ENCODE measurements around the gene PCDH12. TPM values are rescaled to one million over a fixed set of nuclear protein-coding genes. Genes with fewer than 3 reads are reported as not detected.

PCDH12 gene
- total RNA-seq, 1 experiment from 2014 or later, result 0.02 TPM

- no peak for TF ChIP-seq MAX (IDR thresholded peaks at IDR 0.05)
- no peak for TF ChIP-seq CTCF (IDR thresholded peaks at IDR 0.05 in 2 of 3, conservative IDR thresholded peaks at IDR 0.05 in 1 of 3; ENCODE audit: borderline replicate concordance in 1 of 3, insufficient read depth in 1 of 3, low read depth in 2 of 3, low read length in 2 of 3)
- TF ChIP-seq YY1 (IDR thresholded peaks at IDR 0.05; ENCODE audit: extremely low read depth, insufficient replicate concordance, low read depth, low read length), result no peak
Measured at GRCh38 chr5:141906517-141906916, 51.5 kb downstream of the PCDH12 start (continued).

GRCh38 chr5:141904551-141904950, 53.5 kb downstream of the PCDH12 start:
- CTCF ChIA-PET, result no interaction called here
- no peak overlapping the region for H3K4me3 ChIP-seq (replicated peaks in 1 of 2; ENCODE audit: low read depth in 1 of 2, low read length in 2 of 2)
- no peaks in the 10 kb centered on the region for H3K36me3 ChIP-seq (ENCODE audit: control insufficient read depth in 1 of 2, insufficient read depth in 2 of 2, low read length in 2 of 2)
- no peaks in the 10 kb centered on the region for H3K9me2 ChIP-seq (ENCODE audit: insufficient read depth)
- DNase-seq (ENCODE audit: low read depth, low spot score) (no peak), ATAC-seq (no peak)
- TF ChIP-seq EZH2phosphoT487 (IDR thresholded peaks at IDR 0.05; ENCODE audit: borderline replicate concordance) (no peak), CTCF (IDR thresholded peaks at IDR 0.05 in 2 of 3, conservative IDR thresholded peaks at IDR 0.05 in 1 of 3; ENCODE audit: borderline replicate concordance in 1 of 3, insufficient read depth in 1 of 3, low read depth in 2 of 3, low read length in 2 of 3) (no peak), ZBTB33 (IDR thresholded peaks at IDR 0.05; ENCODE audit: extremely low read depth, insufficient replicate concordance, low read length) (no peak), CBX3 (IDR thresholded peaks at IDR 0.05; ENCODE audit: low read depth) (no peak), YY1 (IDR thresholded peaks at IDR 0.05; ENCODE audit: extremely low read depth, insufficient replicate concordance, low read depth, low read length) (no peak), FOSL1 (IDR thresholded peaks at IDR 0.05; ENCODE audit: low read depth) (no peak), SP1 (IDR thresholded peaks at IDR 0.05; ENCODE audit: low read depth) (no peak), CEBPB (IDR thresholded peaks at IDR 0.05; ENCODE audit: low read depth) (no peak), RAD21 (IDR thresholded peaks at IDR 0.05; ENCODE audit: low read depth) (no peak), REST (IDR thresholded peaks at IDR 0.05; ENCODE audit: low read depth) (no peak), POLR2AphosphoS5 (IDR thresholded peaks at IDR 0.05; ENCODE audit: low read depth, low read length) (no peak)
- intact Hi-C loops (cut with micrococcal nuclease), result no loop called here
- BruUV-seq (replicated peaks), result no TSS peak
- POLR2A ChIA-PET, result no interaction called here
- H3K9me3 ChIP-seq (ENCODE audit: control insufficient read depth in 1 of 2, insufficient read depth in 1 of 2, low read depth in 1 of 2, low read length in 2 of 2), result no peaks in the 10 kb centered on the region
- no peaks in the 10 kb centered on the region for H3K79me2 ChIP-seq (ENCODE audit: insufficient read depth, low read length)
- no peaks in the 10 kb centered on the region for H3K27me3 ChIP-seq (ENCODE audit: insufficient read depth, low read length)
- RAD21 ChIA-PET (ENCODE audit: low non-redundant PET in 1 of 2, low total read pairs in 2 of 2, uncharacterized antibody in 2 of 2, unreplicated experiment in 2 of 2), result no interaction called here
- no peak overlapping the region for H3K27ac ChIP-seq (ENCODE audit: low read depth, low read length)
- no peaks in the 10 kb centered on the region for H4K20me1 ChIP-seq (ENCODE audit: insufficient read depth)
- no peak overlapping the region for H3K4me2 ChIP-seq (ENCODE audit: low read length)
- no peak overlapping the region for H2AFZ ChIP-seq (ENCODE audit: low read depth, low read length, poor library complexity, severe bottlenecking)
- H3K4me1 ChIP-seq (ENCODE audit: control insufficient read depth in 1 of 2, insufficient read depth in 2 of 2, low read length in 2 of 2), result no peaks in the 10 kb centered on the region
- H3K9ac ChIP-seq (ENCODE audit: low read length), result no peak overlapping the region

All from HCT116 (cell line).